Measurements from ENCODE around the gene IMPG2. TPM values are rescaled to one million over a fixed set of nuclear protein-coding genes. Genes with fewer than 3 reads are reported as not detected.

The IMPG2 gene
- total RNA-seq, 1 experiment from 2014 or later = 0.04 TPM

- Histone ChIP-seq H3K27me3 (ENCODE audit: insufficient read depth, low read length) (no peaks in the 10 kb centered on the region), H2AK5ac (ENCODE audit: insufficient read length, low read length) (no peak overlapping the region), H3K14ac (ENCODE audit: insufficient read depth, low read length) (no peak overlapping the region), H2BK12ac (ENCODE audit: insufficient read length, low read depth, low read length) (no peak overlapping the region), H3K79me2 (ENCODE audit: insufficient read depth, low read length) (no peaks in the 10 kb centered on the region), H3K9ac (ENCODE audit: extremely low read depth, insufficient read length, low read length) (no peak overlapping the region), H3K27ac (ENCODE audit: insufficient read length, low read depth, low read length) (no peak overlapping the region), H4K8ac (replicated peaks; ENCODE audit: insufficient read length, low read depth, low read length) (no peak overlapping the region), H3K18ac (ENCODE audit: insufficient read length, low read depth, low read length) (no peak overlapping the region), H4K20me1 (ENCODE audit: control insufficient read depth, insufficient read depth, insufficient read length) (no peaks in the 10 kb centered on the region), H4K91ac (ENCODE audit: insufficient read length, low read depth, low read length) (no peak overlapping the region), H3K56ac (ENCODE audit: insufficient read length, low read depth, low read length) (no peak overlapping the region), H2AFZ (ENCODE audit: low read length) (no peak overlapping the region), H2BK15ac (ENCODE audit: low read depth, low read length) (no peak overlapping the region), H3K4me2 (ENCODE audit: insufficient read depth, insufficient read length, low read length) (no peak overlapping the region), H2BK20ac (ENCODE audit: low read depth, low read length, poor library complexity, severe bottlenecking) (no peak overlapping the region), H3K23ac (ENCODE audit: insufficient read length, low read depth, low read length) (no peak overlapping the region), H3K23me2 (ENCODE audit: insufficient read length, low read depth, low read length, poor library complexity, severe bottlenecking) (no peaks in the 10 kb centered on the region), H2BK5ac (ENCODE audit: insufficient read length, low read length) (no peak overlapping the region), H3K4me1 (ENCODE audit: insufficient read depth, low read length) (peaks cover 7% of the 10 kb centered on the region; the same call in 1 of the 2 replicates), H3K79me1 (ENCODE audit: insufficient read depth, low read depth, low read length, poor library complexity, severe bottlenecking) (no peaks in the 10 kb centered on the region), H4K5ac (ENCODE audit: insufficient read length, low read depth, low read length) (no peak overlapping the region), H3K4ac (ENCODE audit: low read depth, low read length) (no peak overlapping the region), H3T11ph (ENCODE audit: low read length) (no peak overlapping the region), H3K9me3 (ENCODE audit: control insufficient read depth, low read depth, low read length) (no peaks in the 10 kb centered on the region), H2BK120ac (ENCODE audit: low read depth, low read length, poor library complexity, severe bottlenecking) (no peak overlapping the region)
- no peak overlapping the region for H3K4me3 Mint-ChIP-seq
- TF ChIP-seq, protein P1, sequence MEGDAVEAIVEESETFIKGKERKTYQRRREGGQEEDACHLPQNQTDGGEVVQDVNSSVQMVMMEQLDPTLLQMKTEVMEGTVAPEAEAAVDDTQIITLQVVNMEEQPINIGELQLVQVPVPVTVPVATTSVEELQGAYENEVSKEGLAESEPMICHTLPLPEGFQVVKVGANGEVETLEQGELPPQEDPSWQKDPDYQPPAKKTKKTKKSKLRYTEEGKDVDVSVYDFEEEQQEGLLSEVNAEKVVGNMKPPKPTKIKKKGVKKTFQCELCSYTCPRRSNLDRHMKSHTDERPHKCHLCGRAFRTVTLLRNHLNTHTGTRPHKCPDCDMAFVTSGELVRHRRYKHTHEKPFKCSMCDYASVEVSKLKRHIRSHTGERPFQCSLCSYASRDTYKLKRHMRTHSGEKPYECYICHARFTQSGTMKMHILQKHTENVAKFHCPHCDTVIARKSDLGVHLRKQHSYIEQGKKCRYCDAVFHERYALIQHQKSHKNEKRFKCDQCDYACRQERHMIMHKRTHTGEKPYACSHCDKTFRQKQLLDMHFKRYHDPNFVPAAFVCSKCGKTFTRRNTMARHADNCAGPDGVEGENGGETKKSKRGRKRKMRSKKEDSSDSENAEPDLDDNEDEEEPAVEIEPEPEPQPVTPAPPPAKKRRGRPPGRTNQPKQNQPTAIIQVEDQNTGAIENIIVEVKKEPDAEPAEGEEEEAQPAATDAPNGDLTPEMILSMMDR (conservative IDR thresholded peaks at IDR 0.05) = no peak
- peaks cover 0 to 3% of the 10 kb centered on the region in 2 experiments; a peak in 1 of 5 replicates for H3K9me3 Mint-ChIP-seq
- DNase-seq = no peak
- no peaks in the 10 kb centered on the region; a peak in 1 of 7 replicates for H3K36me3 Mint-ChIP-seq (ENCODE audit: insufficient read depth in 1 of 3, low read depth in 3 of 3)
- H3K4me1 Mint-ChIP-seq = peaks cover 18 to 22% of the 10 kb centered on the region in 2 experiments
- no peak overlapping the region for H3K27ac Mint-ChIP-seq
- WGBS (ENCODE audit: extremely low coverage, insufficient read length, low lambda C conversion rate) = no CpG with 5 or more reads among the region's 5 CpGs
- no peaks in the 10 kb centered on the region for H3K27me3 Mint-ChIP-seq (ENCODE audit: low read depth)
Observed at GRCh38 chr3:101244212-101244575, 76.2 kb downstream of the IMPG2 start.

Data from H9 (cell line).